Measurements from ENCODE around the gene TYSND1. TPM values are rescaled to one million over a fixed set of nuclear protein-coding genes. Genes with fewer than 3 reads are reported as not detected.

TYSND1 gene
- total and polyA plus RNA-seq, 3 experiments from 2014 or later, result 14.7 to 21.1 (median 16.3) TPM

DNA sequence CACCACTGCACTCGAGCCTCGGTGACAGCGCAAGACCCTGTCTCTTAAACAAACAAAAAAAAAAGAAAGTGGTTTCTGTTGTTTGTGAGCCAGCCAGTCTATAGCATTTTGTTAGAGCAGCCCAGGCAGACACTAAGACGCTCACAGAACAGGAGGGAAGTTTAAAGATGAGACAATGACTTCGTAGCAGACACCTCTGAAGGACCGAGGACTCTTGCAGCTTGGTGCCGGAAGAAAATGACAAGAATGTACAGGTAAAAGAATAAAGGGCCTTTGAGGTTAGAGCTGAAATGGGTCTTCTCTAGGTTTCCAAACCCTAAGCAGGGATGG is 54.1 kb downstream of the TYSND1 start:
- Mint-ChIP-seq H3K27me3 (no peaks in the 10 kb centered on the region), H3K4me1 (peaks cover 42 to 59% (median 48%) of the 10 kb centered on the region in 3 donors), H3K4me3 (peak overlapping the region; percentile 74 to 97 (median 84)), H3K36me3 (peaks cover 10 to 30% (median 11%) of the 10 kb centered on the region in 3 donors), H3K27ac (peak overlapping the region; percentile 90 to 100 (median 96)), H3K9me3 (no peaks in the 10 kb centered on the region)
- Histone ChIP-seq H3K4me1 (ENCODE audit: insufficient read depth, low read length) (peaks cover 32% of the 10 kb centered on the region), H3K27me3 (ENCODE audit: insufficient read depth, low read length, poor library complexity, severe bottlenecking) (no peaks in the 10 kb centered on the region), H3K9me3 (ENCODE audit: low read length) (no peaks in the 10 kb centered on the region), H3K27ac (ENCODE audit: low read depth, low read length) (peak overlapping the region; percentile 64), H3K4me3 (ENCODE audit: low read length) (peak overlapping the region; percentile 53), H3K36me3 (ENCODE audit: insufficient read depth, low read length) (no peaks in the 10 kb centered on the region)
- ChIA-PET CTCF (interaction anchor here (1.5 to 6.5 kb wide), 6 partner anchors 11 to 272 kb away, joined by 3 to 51 read pairs (median 10); partner anchors contain the start of gene TYSND1), POLR2A (interaction anchor here (0.7 to 2.1 kb wide), 3 partner anchors 54 to 1499 kb away, joined by 4 to 11 read pairs (median 10); partner anchors contain the start of genes SAR1A and TYSND1)
- DNase-seq, result no peak

DNA sequence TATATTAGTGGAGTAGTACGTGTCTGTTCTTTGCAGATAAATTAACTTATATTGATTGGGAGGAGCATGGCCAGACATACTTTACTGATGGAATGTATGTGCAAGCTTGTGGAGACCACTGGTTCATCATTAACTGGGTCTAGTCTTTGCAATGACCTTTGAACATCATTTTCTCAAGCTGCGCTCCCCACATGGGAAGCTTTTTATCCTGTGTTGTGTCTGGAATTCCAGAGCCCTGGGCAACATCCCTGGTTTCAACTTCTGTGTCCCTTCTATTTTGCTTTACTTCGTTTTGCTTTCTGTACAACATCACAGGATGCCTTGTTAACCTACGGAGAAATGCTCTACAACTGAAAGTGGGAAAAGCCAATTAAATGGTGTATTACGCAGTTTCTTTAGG is 55.5 kb downstream of the TYSND1 start:
- H3K27ac Mint-ChIP-seq, result peak overlapping the region in 7 of 8 donors; percentile 3 to 95 (median 60)
- Histone ChIP-seq H3K36me3 (ENCODE audit: insufficient read depth, low read length) (no peaks in the 10 kb centered on the region), H3K27ac (ENCODE audit: low read depth, low read length) (no peak overlapping the region), H3K4me3 (ENCODE audit: low read length) (no peak overlapping the region), H3K4me1 (ENCODE audit: insufficient read depth, low read length) (peaks cover 32% of the 10 kb centered on the region), H3K9me3 (ENCODE audit: low read length) (no peaks in the 10 kb centered on the region), H3K27me3 (ENCODE audit: insufficient read depth, low read length, poor library complexity, severe bottlenecking) (no peaks in the 10 kb centered on the region)
- peak overlapping the region in 2 of 7 donors; percentile 15 for H3K4me3 Mint-ChIP-seq
- peaks cover 36 to 49% (median 41%) of the 10 kb centered on the region in 3 donors for H3K4me1 Mint-ChIP-seq
- H3K9me3 Mint-ChIP-seq, result no peaks in the 10 kb centered on the region
- no peaks in the 10 kb centered on the region for H3K27me3 Mint-ChIP-seq
- ChIA-PET CTCF (interaction anchor here (1.1 to 6.5 kb wide), 3 partner anchors 26 to 273 kb away, joined by 3 to 51 read pairs (median 34); partner anchors contain the start of gene TYSND1), POLR2A (no interaction called here)
- no peak for DNase-seq
- H3K36me3 Mint-ChIP-seq, result peaks cover 4 to 17% (median 6%) of the 10 kb centered on the region in 3 donors

DNA sequence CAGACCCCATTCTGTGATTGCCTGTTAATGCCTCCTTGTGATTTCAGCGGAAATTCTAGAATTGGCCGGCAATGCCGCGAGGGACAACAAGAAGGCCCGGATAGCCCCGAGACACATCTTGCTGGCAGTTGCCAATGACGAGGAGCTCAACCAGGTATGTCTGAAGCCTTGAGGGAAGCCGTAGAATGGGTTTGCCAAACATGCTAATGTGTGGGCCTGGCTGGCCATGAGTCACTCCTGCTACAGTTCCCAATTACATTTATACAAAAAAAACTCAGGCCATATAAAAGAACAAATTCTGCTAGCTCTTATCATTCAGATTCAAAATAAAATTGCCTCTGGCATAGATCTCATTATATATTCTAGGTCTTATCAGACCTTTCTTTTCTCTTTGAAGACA is 56.5 kb downstream of the TYSND1 start:
- POLR2A ChIA-PET, result no interaction called here
- CTCF ChIA-PET, result interaction anchor here (5.0 to 6.5 kb wide), 2 partner anchors 27 to 56 kb away, joined by 34 to 51 read pairs; partner anchors contain the start of gene TYSND1
- H3K4me3 Mint-ChIP-seq, result peak overlapping the region in 2 of 7 donors; percentile 16 to 30
- Histone ChIP-seq H3K27me3 (ENCODE audit: insufficient read depth, low read length, poor library complexity, severe bottlenecking) (no peaks in the 10 kb centered on the region), H3K4me1 (ENCODE audit: insufficient read depth, low read length) (peaks cover 32% of the 10 kb centered on the region), H3K27ac (ENCODE audit: low read depth, low read length) (no peak overlapping the region), H3K36me3 (ENCODE audit: insufficient read depth, low read length) (no peaks in the 10 kb centered on the region), H3K9me3 (ENCODE audit: low read length) (no peaks in the 10 kb centered on the region), H3K4me3 (ENCODE audit: low read length) (no peak overlapping the region)
- H3K27me3 Mint-ChIP-seq, result no peaks in the 10 kb centered on the region
- H3K36me3 Mint-ChIP-seq, result peaks cover 0 to 10% (median 1%) of the 10 kb centered on the region in 3 donors
- peaks cover 33 to 41% (median 36%) of the 10 kb centered on the region in 3 donors for H3K4me1 Mint-ChIP-seq
- H3K27ac Mint-ChIP-seq, result peak overlapping the region in 4 of 8 donors; percentile 3 to 52 (median 30)
- no peak for DNase-seq
- no peaks in the 10 kb centered on the region for H3K9me3 Mint-ChIP-seq

DNA sequence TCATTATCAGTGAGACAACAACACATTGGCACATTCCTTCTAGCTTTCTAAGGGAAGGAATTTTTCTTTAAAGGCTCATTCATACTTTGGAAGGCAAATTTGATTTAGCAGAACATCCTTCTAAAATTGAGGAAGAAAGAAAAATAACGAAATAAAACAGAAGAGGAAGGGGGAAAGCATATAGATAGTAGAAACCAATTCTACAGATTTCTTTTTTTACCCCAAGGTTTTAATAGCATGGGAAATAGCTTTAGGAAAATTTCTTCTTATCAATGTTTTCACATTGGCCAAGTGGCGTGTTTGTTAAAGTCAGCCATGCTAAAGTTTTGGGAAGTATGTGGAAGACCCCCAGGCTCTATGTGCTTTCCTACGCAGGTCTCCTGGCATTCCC is 58.2 kb downstream of the TYSND1 start:
- H3K9me3 ChIP-seq (ENCODE audit: low read length), result no peaks in the 10 kb centered on the region
- H3K27ac Mint-ChIP-seq, result no peak overlapping the region
- H3K27ac ChIP-seq (ENCODE audit: low read depth, low read length), result no peak overlapping the region
- peaks cover 18 to 24% (median 19%) of the 10 kb centered on the region in 3 donors for H3K4me1 Mint-ChIP-seq
- H3K27me3 Mint-ChIP-seq, result no peaks in the 10 kb centered on the region
- no peak overlapping the region for H3K4me3 ChIP-seq (ENCODE audit: low read length)
- no peaks in the 10 kb centered on the region for H3K27me3 ChIP-seq (ENCODE audit: insufficient read depth, low read length, poor library complexity, severe bottlenecking)
- peaks cover 17% of the 10 kb centered on the region for H3K4me1 ChIP-seq (ENCODE audit: insufficient read depth, low read length)
- H3K36me3 Mint-ChIP-seq, result no peaks in the 10 kb centered on the region
- H3K4me3 Mint-ChIP-seq, result no peak overlapping the region
- no peak for DNase-seq
- no peaks in the 10 kb centered on the region for H3K9me3 Mint-ChIP-seq
- CTCF ChIA-PET, result interaction anchor here (6.5 kb wide), 1 partner anchor 29 kb away, joined by 51 read pairs; no protein-coding TSS in a partner anchor
- no peaks in the 10 kb centered on the region for H3K36me3 ChIP-seq (ENCODE audit: insufficient read depth, low read length)
- POLR2A ChIA-PET, result no interaction called here

Other genes starting within 250 kb of the TYSND1 start
- gene MACROH2A2, start 93.9 kb downstream of the TYSND1 start, total RNA-seq, result 1 to 10 TPM; 2.9 to 3.4 TPM
- gene MACROH2A2, start 93.9 kb downstream of the TYSND1 start, polyA plus RNA-seq, result 4.3 TPM
- 10 to 100 TPM; 17.6 to 17.9 TPM for gene AIFM2, start 13.9 kb downstream of the TYSND1 start, total RNA-seq
- 3.5 TPM for gene AIFM2, start 13.9 kb downstream of the TYSND1 start, polyA plus RNA-seq
- 100 to 1,000 TPM; 136 to 145 TPM for gene SAR1A, start 23.8 kb upstream of the TYSND1 start, total RNA-seq
- gene SAR1A, start 23.8 kb upstream of the TYSND1 start, polyA plus RNA-seq, result 24.7 TPM
- 100 to 1,000 TPM; 358 to 368 TPM for gene PPA1, start 86.7 kb upstream of the TYSND1 start, total RNA-seq
- 122 TPM for gene PPA1, start 86.7 kb upstream of the TYSND1 start, polyA plus RNA-seq
- gene NPFFR1, start 137.3 kb upstream of the TYSND1 start, total RNA-seq, result not detected
- not detected for gene NPFFR1, start 137.3 kb upstream of the TYSND1 start, polyA plus RNA-seq
- 10 to 100 TPM; 12.1 to 12.8 TPM for gene LRRC20, start 235.9 kb upstream of the TYSND1 start, total RNA-seq
- 2.8 TPM for gene LRRC20, start 235.9 kb upstream of the TYSND1 start, polyA plus RNA-seq